ENCODE measurements around the gene RNF214.

The RNF214 gene

DNA sequence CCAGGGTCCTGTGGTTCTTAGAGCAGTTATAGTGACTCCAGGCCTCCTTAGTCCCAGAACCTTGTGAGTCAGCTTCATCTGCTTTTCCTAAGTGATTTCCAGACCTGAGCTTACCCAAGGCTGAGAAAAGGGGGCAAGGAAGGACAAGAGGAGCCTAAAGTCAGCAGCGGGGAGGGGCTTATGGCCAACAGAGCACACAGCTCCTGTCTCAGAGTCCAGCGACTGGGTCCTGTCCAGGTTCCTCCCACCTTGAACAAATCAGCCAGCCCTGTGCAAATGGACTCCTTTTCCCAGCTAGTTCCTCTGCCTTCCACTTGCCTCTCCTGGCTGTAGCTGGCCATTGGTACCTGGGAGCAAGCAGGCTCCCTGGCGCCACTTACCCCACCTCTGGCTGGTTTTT lies 72.7 kb downstream of the RNF214 start (continued):
- TF ChIP-seq, protein P1, sequence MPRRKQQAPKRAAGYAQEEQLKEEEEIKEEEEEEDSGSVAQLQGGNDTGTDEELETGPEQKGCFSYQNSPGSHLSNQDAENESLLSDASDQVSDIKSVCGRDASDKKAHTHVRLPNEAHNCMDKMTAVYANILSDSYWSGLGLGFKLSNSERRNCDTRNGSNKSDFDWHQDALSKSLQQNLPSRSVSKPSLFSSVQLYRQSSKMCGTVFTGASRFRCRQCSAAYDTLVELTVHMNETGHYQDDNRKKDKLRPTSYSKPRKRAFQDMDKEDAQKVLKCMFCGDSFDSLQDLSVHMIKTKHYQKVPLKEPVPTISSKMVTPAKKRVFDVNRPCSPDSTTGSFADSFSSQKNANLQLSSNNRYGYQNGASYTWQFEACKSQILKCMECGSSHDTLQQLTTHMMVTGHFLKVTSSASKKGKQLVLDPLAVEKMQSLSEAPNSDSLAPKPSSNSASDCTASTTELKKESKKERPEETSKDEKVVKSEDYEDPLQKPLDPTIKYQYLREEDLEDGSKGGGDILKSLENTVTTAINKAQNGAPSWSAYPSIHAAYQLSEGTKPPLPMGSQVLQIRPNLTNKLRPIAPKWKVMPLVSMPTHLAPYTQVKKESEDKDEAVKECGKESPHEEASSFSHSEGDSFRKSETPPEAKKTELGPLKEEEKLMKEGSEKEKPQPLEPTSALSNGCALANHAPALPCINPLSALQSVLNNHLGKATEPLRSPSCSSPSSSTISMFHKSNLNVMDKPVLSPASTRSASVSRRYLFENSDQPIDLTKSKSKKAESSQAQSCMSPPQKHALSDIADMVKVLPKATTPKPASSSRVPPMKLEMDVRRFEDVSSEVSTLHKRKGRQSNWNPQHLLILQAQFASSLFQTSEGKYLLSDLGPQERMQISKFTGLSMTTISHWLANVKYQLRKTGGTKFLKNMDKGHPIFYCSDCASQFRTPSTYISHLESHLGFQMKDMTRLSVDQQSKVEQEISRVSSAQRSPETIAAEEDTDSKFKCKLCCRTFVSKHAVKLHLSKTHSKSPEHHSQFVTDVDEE (CRISPR knock-in tag; IDR thresholded peaks at IDR 0.05) = no peak
- TF ChIP-seq, protein P2, sequence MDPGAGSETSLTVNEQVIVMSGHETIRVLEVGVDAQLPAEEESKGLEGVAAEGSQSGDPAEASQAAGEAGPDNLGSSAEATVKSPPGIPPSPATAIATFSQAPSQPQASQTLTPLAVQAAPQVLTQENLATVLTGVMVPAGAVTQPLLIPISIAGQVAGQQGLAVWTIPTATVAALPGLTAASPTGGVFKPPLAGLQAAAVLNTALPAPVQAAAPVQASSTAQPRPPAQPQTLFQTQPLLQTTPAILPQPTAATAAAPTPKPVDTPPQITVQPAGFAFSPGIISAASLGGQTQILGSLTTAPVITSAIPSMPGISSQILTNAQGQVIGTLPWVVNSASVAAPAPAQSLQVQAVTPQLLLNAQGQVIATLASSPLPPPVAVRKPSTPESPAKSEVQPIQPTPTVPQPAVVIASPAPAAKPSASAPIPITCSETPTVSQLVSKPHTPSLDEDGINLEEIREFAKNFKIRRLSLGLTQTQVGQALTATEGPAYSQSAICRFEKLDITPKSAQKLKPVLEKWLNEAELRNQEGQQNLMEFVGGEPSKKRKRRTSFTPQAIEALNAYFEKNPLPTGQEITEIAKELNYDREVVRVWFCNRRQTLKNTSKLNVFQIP (CRISPR knock-in tag; IDR thresholded peaks at IDR 0.05; ENCODE audit: borderline replicate concordance, low read depth) = no peak
- TF ChIP-seq GLIS3 (CRISPR knock-in tag; IDR thresholded peaks at IDR 0.05) (no peak), TCF4 (CRISPR knock-in tag; IDR thresholded peaks at IDR 0.05; ENCODE audit: borderline replicate concordance) (no peak), RARB (CRISPR knock-in tag; IDR thresholded peaks at IDR 0.05) (no peak)

DNA sequence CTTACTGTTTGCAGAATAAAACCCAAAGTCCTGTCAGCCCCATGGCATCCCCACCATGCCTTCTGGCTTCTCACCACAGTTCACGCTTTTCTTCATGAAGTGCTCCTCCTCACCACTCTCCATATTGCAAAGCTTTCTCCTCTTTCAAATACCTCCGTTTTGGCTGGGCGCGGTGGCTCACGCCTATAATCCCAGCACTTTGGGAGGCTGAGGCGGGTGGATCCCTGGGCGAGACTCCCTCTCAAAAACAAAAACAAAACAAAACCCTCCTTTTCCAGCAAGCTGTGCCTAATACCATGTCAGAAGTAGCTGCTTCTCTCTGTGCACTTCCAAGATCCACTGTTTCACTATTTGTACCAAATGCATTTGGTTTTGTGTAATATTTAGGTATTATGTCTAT lies 76.8 kb downstream of the RNF214 start:
- no peak for TF ChIP-seq ZNF8 (CRISPR knock-in tag; IDR thresholded peaks at IDR 0.05)
- TF ChIP-seq GLIS3 (CRISPR knock-in tag; IDR thresholded peaks at IDR 0.05) = no peak
- no peak for TF ChIP-seq ZFP30 (CRISPR knock-in tag; IDR thresholded peaks at IDR 0.05)
- no peak for TF ChIP-seq ZNF70 (CRISPR knock-in tag; IDR thresholded peaks at IDR 0.05)
- no peak for TF ChIP-seq ZFP3 (CRISPR knock-in tag; IDR thresholded peaks at IDR 0.05)
- TF ChIP-seq, protein P1 (CRISPR knock-in tag; IDR thresholded peaks at IDR 0.05) = no peak
- no peak for ATAC-seq

DNA sequence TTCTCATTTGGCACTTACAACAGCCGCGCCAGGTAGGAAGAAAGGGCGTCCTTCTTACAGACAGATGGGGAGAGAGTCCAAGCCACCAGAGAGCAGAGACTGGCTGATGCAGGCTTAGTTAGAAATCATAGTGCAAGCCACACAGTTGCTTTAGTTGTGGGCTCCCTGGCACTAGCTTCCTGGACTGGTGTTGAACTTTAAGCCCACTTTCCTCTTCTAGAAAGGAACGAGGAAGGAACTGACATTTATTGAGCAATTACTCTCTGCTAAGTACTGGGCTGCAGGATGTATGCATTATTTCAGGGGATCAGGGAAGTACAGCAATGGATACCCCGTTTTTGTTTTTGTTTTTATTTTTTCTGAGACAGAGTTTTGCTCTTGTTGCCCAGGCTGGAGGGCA lies 80.6 kb downstream of the RNF214 start:
- TF ChIP-seq ZNF565 (CRISPR knock-in tag; conservative IDR thresholded peaks at IDR 0.05; ENCODE audit: low read depth) (no peak), ISL1 (CRISPR knock-in tag; IDR thresholded peaks at IDR 0.05) (no peak), ZNF8 (CRISPR knock-in tag; IDR thresholded peaks at IDR 0.05) (no peak), ZNF70 (CRISPR knock-in tag; IDR thresholded peaks at IDR 0.05) (no peak), TOX (CRISPR knock-in tag; IDR thresholded peaks at IDR 0.05; ENCODE audit: borderline replicate concordance) (no peak), ZC3H10 (CRISPR knock-in tag; IDR thresholded peaks at IDR 0.05) (no peak), RARB (CRISPR knock-in tag; IDR thresholded peaks at IDR 0.05) (no peak), ZFP3 (CRISPR knock-in tag; IDR thresholded peaks at IDR 0.05) (no peak), GLIS3 (CRISPR knock-in tag; IDR thresholded peaks at IDR 0.05) (no peak)
- TF ChIP-seq, protein P3, sequence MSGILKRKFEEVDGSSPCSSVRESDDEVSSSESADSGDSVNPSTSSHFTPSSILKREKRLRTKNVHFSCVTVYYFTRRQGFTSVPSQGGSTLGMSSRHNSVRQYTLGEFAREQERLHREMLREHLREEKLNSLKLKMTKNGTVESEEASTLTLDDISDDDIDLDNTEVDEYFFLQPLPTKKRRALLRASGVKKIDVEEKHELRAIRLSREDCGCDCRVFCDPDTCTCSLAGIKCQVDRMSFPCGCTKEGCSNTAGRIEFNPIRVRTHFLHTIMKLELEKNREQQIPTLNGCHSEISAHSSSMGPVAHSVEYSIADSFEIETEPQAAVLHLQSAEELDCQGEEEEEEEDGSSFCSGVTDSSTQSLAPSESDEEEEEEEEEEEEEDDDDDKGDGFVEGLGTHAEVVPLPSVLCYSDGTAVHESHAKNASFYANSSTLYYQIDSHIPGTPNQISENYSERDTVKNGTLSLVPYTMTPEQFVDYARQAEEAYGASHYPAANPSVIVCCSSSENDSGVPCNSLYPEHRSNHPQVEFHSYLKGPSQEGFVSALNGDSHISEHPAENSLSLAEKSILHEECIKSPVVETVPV (CRISPR knock-in tag; IDR thresholded peaks at IDR 0.05) = no peak
- ATAC-seq = no peak

DNA sequence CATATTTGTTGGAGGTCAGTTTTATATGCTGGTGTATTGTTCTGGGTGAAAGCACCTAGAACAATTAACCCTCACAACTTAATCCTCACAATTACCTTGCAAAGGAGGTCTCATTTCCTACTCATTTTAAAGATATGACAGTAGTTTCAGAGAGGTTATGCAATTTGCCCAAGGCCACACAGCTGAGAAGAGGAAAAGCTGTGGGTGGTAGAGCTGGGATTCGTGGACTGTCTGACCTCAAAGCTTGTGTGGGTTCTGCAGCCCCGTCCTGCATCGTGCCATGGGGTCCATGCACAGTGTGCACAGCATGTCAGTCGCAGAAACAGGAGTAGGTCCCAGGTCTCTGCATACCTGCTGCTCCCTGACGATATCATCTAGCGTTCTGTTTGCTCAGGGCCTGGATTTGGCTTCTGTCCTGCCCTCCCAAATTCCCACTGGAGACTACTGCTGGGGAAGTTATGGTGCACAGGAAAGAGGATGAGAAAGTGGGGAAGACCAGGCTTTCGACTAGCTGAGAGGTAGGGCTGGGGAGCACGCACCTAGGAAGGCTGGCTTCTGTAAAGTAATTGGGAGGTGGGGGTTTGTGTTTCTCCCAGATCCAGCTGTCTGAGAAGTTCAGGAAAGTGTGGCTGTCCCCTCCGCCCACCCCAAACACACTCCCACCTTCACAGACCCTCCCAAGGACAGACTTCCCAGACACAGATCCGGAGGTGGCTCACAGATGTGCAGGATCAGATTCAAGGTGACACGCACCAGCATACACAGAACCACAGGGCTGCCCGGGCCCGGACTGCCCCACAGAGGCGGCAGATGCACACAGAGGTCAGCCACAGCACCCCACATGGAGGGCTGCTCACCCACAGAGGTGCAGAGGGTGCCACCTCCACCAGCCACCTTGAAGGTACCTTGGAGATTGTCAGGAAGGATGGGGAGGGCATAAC lies 81.6 kb downstream of the RNF214 start:
- ATAC-seq = no peak
- TF ChIP-seq, protein P4, sequence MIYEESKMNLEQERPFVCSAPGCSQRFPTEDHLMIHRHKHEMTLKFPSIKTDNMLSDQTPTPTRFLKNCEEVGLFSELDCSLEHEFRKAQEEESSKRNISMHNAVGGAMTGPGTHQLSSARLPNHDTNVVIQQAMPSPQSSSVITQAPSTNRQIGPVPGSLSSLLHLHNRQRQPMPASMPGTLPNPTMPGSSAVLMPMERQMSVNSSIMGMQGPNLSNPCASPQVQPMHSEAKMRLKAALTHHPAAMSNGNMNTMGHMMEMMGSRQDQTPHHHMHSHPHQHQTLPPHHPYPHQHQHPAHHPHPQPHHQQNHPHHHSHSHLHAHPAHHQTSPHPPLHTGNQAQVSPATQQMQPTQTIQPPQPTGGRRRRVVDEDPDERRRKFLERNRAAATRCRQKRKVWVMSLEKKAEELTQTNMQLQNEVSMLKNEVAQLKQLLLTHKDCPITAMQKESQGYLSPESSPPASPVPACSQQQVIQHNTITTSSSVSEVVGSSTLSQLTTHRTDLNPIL (CRISPR knock-in tag; IDR thresholded peaks at IDR 0.05; ENCODE audit: low read depth) = no peak
- TF ChIP-seq ISL1 (CRISPR knock-in tag; IDR thresholded peaks at IDR 0.05) (no peak), ZFP30 (CRISPR knock-in tag; IDR thresholded peaks at IDR 0.05) (no peak), ZNF8 (CRISPR knock-in tag; IDR thresholded peaks at IDR 0.05) (no peak), CSDC2 (CRISPR knock-in tag; IDR thresholded peaks at IDR 0.05) (no peak), SNAI2 (CRISPR knock-in tag; IDR thresholded peaks at IDR 0.05) (no peak), TOX (CRISPR knock-in tag; IDR thresholded peaks at IDR 0.05; ENCODE audit: borderline replicate concordance) (no peak), PPARA (CRISPR knock-in tag; IDR thresholded peaks at IDR 0.05; ENCODE audit: borderline replicate concordance) (no peak), ZFP3 (CRISPR knock-in tag; IDR thresholded peaks at IDR 0.05) (no peak), ZNF70 (CRISPR knock-in tag; IDR thresholded peaks at IDR 0.05) (no peak), ZNF565 (CRISPR knock-in tag; conservative IDR thresholded peaks at IDR 0.05; ENCODE audit: low read depth) (no peak)
- TF ChIP-seq, protein P3 (CRISPR knock-in tag; IDR thresholded peaks at IDR 0.05) = no peak
- TF ChIP-seq, protein P1 (CRISPR knock-in tag; IDR thresholded peaks at IDR 0.05) = no peak

Data from SK-N-SH treated with all-trans-retinoic acid at 6 μM for 48 hours (cell line).